Vagina (tissue), 2 donors: ENCODE measurements around the gene CYP26A1.

Source experiments
- POLR2A ChIP-seq, 2 donors: fragments of 450-650 bp; IDR thresholded peaks; one replicate each; pipeline ENCODE4 v1.6.1; 2017; ENCODE audit warnings: antibody characterized with exemption in 2 of 2, mild to moderate bottlenecking in 2 of 2, moderate library complexity in 2 of 2
- POLR2AphosphoS5 ChIP-seq, 2 donors: sonication (generic); formaldehyde crosslinking; IDR thresholded peaks; one replicate each; pipeline ENCODE4 v1.9.0; 2017; ENCODE audit warnings: antibody characterized with exemption in 2 of 2, mild to moderate bottlenecking in 2 of 2, low read depth in 1 of 2; ENCODE audit not compliant: insufficient read depth in 1 of 2
- TF ChIP-seq, protein P1 (sequence below), 3 experiments: fragments of 450-650 bp in 2 of 3; fragments of 200-600 bp in 1 of 3; sonication (generic) in 1 of 3; IDR thresholded peaks; one replicate each; pipeline ENCODE4 v1.5.1; 2017 to 2019; ENCODE audit warnings: antibody characterized with exemption in 3 of 3, mild to moderate bottlenecking in 2 of 3, moderate library complexity in 2 of 3

DNA sequence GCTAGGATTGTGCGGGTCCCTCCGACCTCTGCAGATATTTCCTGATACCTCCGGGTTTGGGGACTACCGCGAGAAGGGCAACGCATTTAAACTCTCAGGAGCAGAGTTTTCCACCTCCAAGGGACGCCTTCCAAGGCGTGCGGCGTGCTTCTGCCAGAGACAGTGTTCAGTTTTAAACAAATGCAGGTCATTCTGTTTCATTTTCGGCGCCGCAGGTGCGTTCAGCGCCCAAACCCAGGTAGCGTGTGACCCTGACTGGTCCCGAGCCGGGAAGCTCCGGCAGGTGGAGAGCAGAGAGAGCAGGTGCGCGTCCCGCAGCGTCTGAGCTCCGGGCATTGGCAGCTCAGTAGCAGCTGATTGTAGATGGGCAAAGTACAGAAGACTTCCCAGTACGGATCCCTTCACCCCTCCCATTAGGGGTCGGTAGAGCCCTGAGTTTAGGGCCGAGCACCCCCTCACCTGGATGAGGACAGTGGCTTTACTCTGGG is 1.4 kb upstream of the CYP26A1 start:
- TF ChIP-seq, protein P1, sequence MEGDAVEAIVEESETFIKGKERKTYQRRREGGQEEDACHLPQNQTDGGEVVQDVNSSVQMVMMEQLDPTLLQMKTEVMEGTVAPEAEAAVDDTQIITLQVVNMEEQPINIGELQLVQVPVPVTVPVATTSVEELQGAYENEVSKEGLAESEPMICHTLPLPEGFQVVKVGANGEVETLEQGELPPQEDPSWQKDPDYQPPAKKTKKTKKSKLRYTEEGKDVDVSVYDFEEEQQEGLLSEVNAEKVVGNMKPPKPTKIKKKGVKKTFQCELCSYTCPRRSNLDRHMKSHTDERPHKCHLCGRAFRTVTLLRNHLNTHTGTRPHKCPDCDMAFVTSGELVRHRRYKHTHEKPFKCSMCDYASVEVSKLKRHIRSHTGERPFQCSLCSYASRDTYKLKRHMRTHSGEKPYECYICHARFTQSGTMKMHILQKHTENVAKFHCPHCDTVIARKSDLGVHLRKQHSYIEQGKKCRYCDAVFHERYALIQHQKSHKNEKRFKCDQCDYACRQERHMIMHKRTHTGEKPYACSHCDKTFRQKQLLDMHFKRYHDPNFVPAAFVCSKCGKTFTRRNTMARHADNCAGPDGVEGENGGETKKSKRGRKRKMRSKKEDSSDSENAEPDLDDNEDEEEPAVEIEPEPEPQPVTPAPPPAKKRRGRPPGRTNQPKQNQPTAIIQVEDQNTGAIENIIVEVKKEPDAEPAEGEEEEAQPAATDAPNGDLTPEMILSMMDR (IDR thresholded peaks at IDR 0.05): no peak
- no peak for TF ChIP-seq POLR2AphosphoS5 (IDR thresholded peaks at IDR 0.05; ENCODE audit: insufficient read depth in 1 of 2, low read depth in 1 of 2)
- TF ChIP-seq POLR2A (IDR thresholded peaks at IDR 0.05): no peak
